DND-41 (cell line): ENCODE measurements around the gene MRPS27.

ENCODE experiments used
- CTCF ChIP-seq: IDR thresholded peaks from 2 replicates; pipeline ENCODE4 v1.5.1; 2012; ENCODE audit warnings: borderline replicate concordance, low read length, moderate library complexity, mild to moderate bottlenecking; ENCODE audit not compliant: poor library complexity, severe bottlenecking; ENCODE audit errors: extremely low read depth
- EZH2 ChIP-seq: IDR thresholded peaks from 3 replicates; pipeline ENCODE4 v1.6.1; 2012; ENCODE audit warnings: borderline replicate concordance, low read depth, mild to moderate bottlenecking, moderate library complexity, low read length, inconsistent platforms; ENCODE audit not compliant: severe bottlenecking

GRCh38 chr5:72237415-72237814 is 82.6 kb downstream of the MRPS27 start:
- TF ChIP-seq CTCF (no peak), EZH2 (no peak)
